ENCODE data around the gene ZNRD2.

ZNRD2 gene

DNA sequence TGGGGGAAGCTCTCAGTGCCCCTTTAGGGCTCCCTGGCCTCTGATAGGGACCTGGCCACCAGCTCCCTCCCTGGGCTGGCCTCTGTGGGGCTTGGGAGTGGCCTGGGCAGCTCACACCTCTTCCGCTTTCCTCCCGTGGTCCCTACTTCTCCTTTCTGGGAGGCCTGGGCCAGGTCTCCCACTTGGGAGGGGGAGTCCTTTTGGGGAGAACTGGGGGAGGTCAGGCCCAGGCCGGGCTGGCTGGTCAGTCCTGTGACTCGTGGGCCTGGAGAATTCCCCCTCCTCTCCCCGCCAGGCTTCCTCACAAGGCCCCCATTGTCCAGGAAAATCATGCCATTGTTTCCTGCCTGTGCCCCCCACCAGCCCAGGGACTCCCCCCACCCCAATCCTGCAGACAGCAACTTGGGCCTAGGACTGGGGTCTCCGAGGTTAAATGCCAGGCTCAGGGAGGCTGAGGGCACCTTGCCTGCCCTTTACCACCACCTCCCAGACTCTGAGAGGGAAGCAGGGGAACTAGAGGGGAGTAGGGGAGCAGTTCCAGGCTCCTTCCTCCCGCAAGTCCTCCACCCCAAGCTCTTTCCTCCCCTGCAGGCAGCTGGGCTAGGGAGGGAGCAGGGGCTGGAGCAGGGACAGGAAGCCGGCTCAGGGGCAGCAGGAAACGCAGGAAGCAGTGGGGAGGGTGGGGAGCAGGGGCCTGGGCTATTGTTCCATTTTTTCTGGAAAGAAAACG lies 40.9 kb downstream of the ZNRD2 start:
- peak overlapping the region; percentile 31 for H3K9ac ChIP-seq (ENCODE audit: low read length)
- no peak overlapping the region for H2BK120ac ChIP-seq (ENCODE audit: insufficient read depth, low read length, poor library complexity)
- H3K4me3 ChIP-seq (ENCODE audit: low read depth, low read length): no peak overlapping the region
- peaks cover 31 to 36% of the 10 kb centered on the region in 2 experiments for H3K4me1 ChIP-seq (ENCODE audit: control insufficient read depth in 1 of 2, insufficient read depth in 2 of 2, low read length in 2 of 2)
- H3K14ac ChIP-seq (ENCODE audit: low read length): no peak overlapping the region
- H2AK5ac ChIP-seq (ENCODE audit: low read length): no peak overlapping the region
- H2BK5ac ChIP-seq (ENCODE audit: low read depth, low read length, poor library complexity): no peak overlapping the region
- H3K79me2 ChIP-seq (ENCODE audit: control insufficient read depth, insufficient read depth, low read length, poor library complexity): peaks cover 17% of the 10 kb centered on the region
- H3K18ac ChIP-seq (ENCODE audit: low read length): no peak overlapping the region
- peak overlapping the region; percentile 40 for H3K4me2 ChIP-seq (ENCODE audit: low read length)
- H3K9me3 ChIP-seq (ENCODE audit: insufficient read depth, low read depth, low read length): peaks cover 6% of the 10 kb centered on the region
- peaks cover 37 to 46% of the 10 kb centered on the region in 2 experiments for H3K36me3 ChIP-seq (ENCODE audit: control insufficient read depth in 1 of 2, insufficient read depth in 2 of 2, low read length in 2 of 2)
- no peak overlapping the region for H2AFZ ChIP-seq (ENCODE audit: insufficient read depth, low read length, poor library complexity)
- H4K12ac ChIP-seq (ENCODE audit: low read depth, low read length): no peak overlapping the region
- no CpG with 5 or more reads among the region's 10 CpGs for whole genome bisulfite sequencing (ENCODE audit: extremely low coverage, insufficient coverage, insufficient read length)
- no peak overlapping the region for H4K8ac ChIP-seq (ENCODE audit: low read depth, low read length)
- H3K4ac ChIP-seq (ENCODE audit: low read depth, low read length): peak overlapping the region; percentile 21
- no peak overlapping the region for H3K23ac ChIP-seq (ENCODE audit: low read length)
- peak in 1 of 2 donors; percentile 13 for DNase-seq
- no peak overlapping the region for H2BK12ac ChIP-seq (ENCODE audit: low read length)
- no peaks in the 10 kb centered on the region for H3K27me3 ChIP-seq (ENCODE audit: insufficient read depth, low read length)
- peaks cover 16% of the 10 kb centered on the region for H3K79me1 ChIP-seq (ENCODE audit: low read length)
- H4K91ac ChIP-seq (ENCODE audit: low read depth, low read length): peak overlapping the region; percentile 60
- no peak overlapping the region for H3K27ac ChIP-seq (ENCODE audit: low read depth, low read length)

DNA sequence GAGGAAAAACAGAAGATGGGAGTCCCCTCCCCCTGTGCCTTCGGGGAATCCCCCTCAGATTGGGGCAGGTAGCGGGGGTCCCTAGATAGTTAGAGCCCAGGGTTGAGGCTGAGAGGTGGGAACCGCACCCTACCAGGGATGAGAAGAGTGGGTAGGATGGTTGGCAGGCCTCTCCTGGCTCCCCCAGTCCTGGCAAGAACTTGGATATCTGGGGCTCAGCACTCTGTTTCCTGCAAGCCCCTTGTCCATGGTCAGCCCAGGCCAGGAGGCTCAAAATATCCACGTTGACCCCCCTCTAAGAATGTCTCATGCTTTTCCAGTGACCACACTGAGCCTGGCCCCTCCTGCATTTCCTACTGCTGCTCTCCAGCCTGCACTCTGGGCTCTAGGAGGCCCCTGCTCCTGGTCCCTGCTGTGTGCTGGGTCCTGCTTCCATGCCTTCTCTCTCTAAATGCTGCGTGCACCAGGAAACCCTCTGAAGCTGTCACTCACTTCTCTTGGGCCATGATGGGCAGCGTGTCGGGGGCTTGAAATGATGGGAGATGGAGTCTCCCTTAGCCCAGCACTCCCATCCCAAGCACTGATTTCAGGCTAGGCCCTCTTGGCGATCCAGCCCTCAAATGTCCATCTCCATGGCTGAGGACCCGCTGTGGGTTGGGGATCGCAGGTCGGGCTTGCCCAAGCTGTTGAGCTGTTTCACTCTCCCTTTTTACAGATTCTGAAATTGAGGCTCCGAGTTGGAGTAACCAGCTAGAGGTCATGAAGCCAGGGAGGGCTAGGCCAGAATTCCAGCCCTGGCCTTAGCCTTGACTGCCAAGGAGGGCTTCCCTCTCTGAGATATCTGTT lies 41.7 kb downstream of the ZNRD2 start:
- no CpG with 5 or more reads among the region's 12 CpGs for WGBS (ENCODE audit: extremely low coverage, insufficient coverage, insufficient read length)
- Histone ChIP-seq H2BK12ac (ENCODE audit: low read length) (peak overlapping the region; percentile 20), H3K79me2 (ENCODE audit: control insufficient read depth, insufficient read depth, low read length, poor library complexity) (peaks cover 23% of the 10 kb centered on the region), H3K18ac (ENCODE audit: low read length) (peak overlapping the region; percentile 27), H3K4ac (ENCODE audit: low read depth, low read length) (peak overlapping the region; percentile 56), H4K12ac (ENCODE audit: low read depth, low read length) (peak overlapping the region; percentile 55), H4K8ac (ENCODE audit: low read depth, low read length) (peak overlapping the region; percentile 26), H3K79me1 (ENCODE audit: low read length) (peaks cover 18% of the 10 kb centered on the region), H4K91ac (ENCODE audit: low read depth, low read length) (peak overlapping the region; percentile 60), H3K4me2 (ENCODE audit: low read length) (peak overlapping the region; percentile 40), H2BK5ac (ENCODE audit: low read depth, low read length, poor library complexity) (no peak overlapping the region), H3K9me3 (ENCODE audit: insufficient read depth, low read depth, low read length) (peaks cover 6% of the 10 kb centered on the region), H3K14ac (ENCODE audit: low read length) (peak overlapping the region; percentile 36), H3K27ac (ENCODE audit: low read depth, low read length) (peak overlapping the region; percentile 14), H3K27me3 (ENCODE audit: insufficient read depth, low read length) (no peaks in the 10 kb centered on the region), H2BK120ac (ENCODE audit: insufficient read depth, low read length, poor library complexity) (peak overlapping the region; percentile 9), H3K9ac (ENCODE audit: low read length) (no peak overlapping the region), H3K4me3 (ENCODE audit: low read depth, low read length) (no peak overlapping the region), H3K23ac (ENCODE audit: low read length) (no peak overlapping the region), H2AFZ (ENCODE audit: insufficient read depth, low read length, poor library complexity) (no peak overlapping the region), H3K4me1 (ENCODE audit: control insufficient read depth in 1 of 2, insufficient read depth in 2 of 2, low read length in 2 of 2) (peaks cover 34 to 41% of the 10 kb centered on the region in 2 experiments), H3K36me3 (ENCODE audit: control insufficient read depth in 1 of 2, insufficient read depth in 2 of 2, low read length in 2 of 2) (peaks cover 37 to 43% of the 10 kb centered on the region in 2 experiments), H2AK5ac (ENCODE audit: low read length) (peak overlapping the region; percentile 32)
- DNase-seq: no peak

DNA sequence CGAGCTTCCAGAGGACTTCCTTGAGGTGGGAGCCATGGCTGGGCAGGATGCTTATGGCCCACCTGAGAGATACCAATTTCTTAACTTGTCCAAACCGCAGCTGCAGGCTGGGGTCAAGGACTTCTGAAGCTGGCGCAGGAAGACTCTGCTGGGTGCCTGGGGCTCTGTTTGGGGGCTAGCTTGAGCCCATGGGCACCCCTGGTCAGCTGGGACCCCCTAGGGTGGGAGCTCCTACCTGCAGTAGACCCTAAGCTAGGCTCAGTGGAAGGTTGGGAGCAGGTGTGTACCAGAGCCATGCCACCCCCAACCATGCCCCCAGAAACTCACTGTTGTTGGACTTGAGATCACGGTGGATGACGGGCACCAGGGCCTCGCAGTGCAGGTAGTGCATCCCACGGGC lies 42.4 kb downstream of the ZNRD2 start:
- peak overlapping the region; percentile 80 for H3K4ac ChIP-seq (ENCODE audit: low read depth, low read length)
- H2BK5ac ChIP-seq (ENCODE audit: low read depth, low read length, poor library complexity): no peak overlapping the region
- H3K36me3 ChIP-seq (ENCODE audit: control insufficient read depth in 1 of 2, insufficient read depth in 2 of 2, low read length in 2 of 2): peaks cover 43 to 46% of the 10 kb centered on the region in 2 experiments
- no peak overlapping the region for H2BK120ac ChIP-seq (ENCODE audit: insufficient read depth, low read length, poor library complexity)
- H2AFZ ChIP-seq (ENCODE audit: insufficient read depth, low read length, poor library complexity): no peak overlapping the region
- H3K14ac ChIP-seq (ENCODE audit: low read length): peak overlapping the region; percentile 15
- H2BK12ac ChIP-seq (ENCODE audit: low read length): no peak overlapping the region
- H3K4me1 ChIP-seq (ENCODE audit: control insufficient read depth in 1 of 2, insufficient read depth in 2 of 2, low read length in 2 of 2): peaks cover 30 to 35% of the 10 kb centered on the region in 2 experiments
- peak overlapping the region; percentile 14 for H2AK5ac ChIP-seq (ENCODE audit: low read length)
- no peak overlapping the region for H3K23ac ChIP-seq (ENCODE audit: low read length)
- H3K79me2 ChIP-seq (ENCODE audit: control insufficient read depth, insufficient read depth, low read length, poor library complexity): peaks cover 25% of the 10 kb centered on the region
- H3K9me3 ChIP-seq (ENCODE audit: insufficient read depth, low read depth, low read length): peaks cover 2% of the 10 kb centered on the region
- H3K4me3 ChIP-seq (ENCODE audit: low read depth, low read length): no peak overlapping the region
- H3K9ac ChIP-seq (ENCODE audit: low read length): no peak overlapping the region
- H3K18ac ChIP-seq (ENCODE audit: low read length): peak overlapping the region; percentile 17
- no peak for DNase-seq
- no peak overlapping the region for H3K27ac ChIP-seq (ENCODE audit: low read depth, low read length)
- no peak overlapping the region for H4K8ac ChIP-seq (ENCODE audit: low read depth, low read length)
- H3K79me1 ChIP-seq (ENCODE audit: low read length): peaks cover 18% of the 10 kb centered on the region
- peak overlapping the region; percentile 83 for H3K4me2 ChIP-seq (ENCODE audit: low read length)
- no peak overlapping the region for H4K91ac ChIP-seq (ENCODE audit: low read depth, low read length)
- peak overlapping the region; percentile 55 for H4K12ac ChIP-seq (ENCODE audit: low read depth, low read length)
- no peaks in the 10 kb centered on the region for H3K27me3 ChIP-seq (ENCODE audit: insufficient read depth, low read length)
- no CpG with 5 or more reads among the region's 7 CpGs for WGBS (ENCODE audit: extremely low coverage, insufficient coverage, insufficient read length)

DNA sequence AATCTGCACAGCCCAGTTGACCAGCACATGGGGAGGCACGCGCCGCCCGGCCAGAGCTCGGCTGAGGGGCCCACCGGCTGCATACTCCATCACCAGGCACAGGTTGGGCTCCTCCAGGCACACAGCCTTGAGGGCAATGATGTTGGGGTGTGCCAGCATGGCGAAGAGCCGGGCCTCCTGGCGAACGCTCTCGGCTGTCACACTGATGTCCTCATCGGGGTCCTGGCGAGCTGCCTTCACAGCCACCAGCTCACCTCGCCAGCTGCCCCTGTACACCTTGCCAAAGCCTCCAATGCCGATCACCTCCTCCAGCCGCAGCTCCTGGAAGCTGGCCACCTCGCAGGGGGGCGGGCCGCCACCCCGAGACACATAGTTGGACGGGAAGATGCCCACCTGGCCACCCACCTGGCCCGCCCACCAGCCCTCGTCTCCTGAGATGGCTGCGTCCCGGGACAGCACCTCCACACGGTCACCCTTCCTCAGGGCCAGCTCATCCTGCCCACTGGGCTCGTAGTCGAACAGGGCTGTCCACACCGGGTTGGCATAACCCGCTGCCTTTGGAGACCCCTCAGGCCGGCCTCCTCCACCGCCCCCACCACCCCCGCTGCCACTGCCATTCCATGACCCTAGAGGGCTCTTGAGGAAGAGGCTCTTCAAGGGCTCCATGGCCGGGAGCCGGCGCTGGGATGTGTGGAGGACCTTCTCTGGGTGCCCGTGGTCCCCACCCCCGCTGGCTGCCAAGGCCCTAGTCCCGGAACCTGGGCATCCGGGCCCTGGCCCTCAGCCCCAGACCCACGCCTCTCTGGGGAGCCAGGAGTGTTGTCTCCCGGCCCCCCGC lies 43.0 kb downstream of the ZNRD2 start:
- H4K12ac ChIP-seq (ENCODE audit: low read depth, low read length): peak overlapping the region; percentile 81
- peak overlapping the region; percentile 81 for H3K9ac ChIP-seq (ENCODE audit: low read length)
- no peak overlapping the region for H2BK12ac ChIP-seq (ENCODE audit: low read length)
- peak overlapping the region; percentile 85 for H2BK5ac ChIP-seq (ENCODE audit: low read depth, low read length, poor library complexity)
- peak overlapping the region; percentile 57 for H3K27ac ChIP-seq (ENCODE audit: low read depth, low read length)
- H3K4me1 ChIP-seq (ENCODE audit: control insufficient read depth in 1 of 2, insufficient read depth in 2 of 2, low read length in 2 of 2): peaks cover 28 to 33% of the 10 kb centered on the region in 2 experiments
- H3K4me3 ChIP-seq (ENCODE audit: low read depth, low read length): peak overlapping the region; percentile 79
- peak overlapping the region; percentile 75 for H2BK120ac ChIP-seq (ENCODE audit: insufficient read depth, low read length, poor library complexity)
- peak overlapping the region; percentile 96 for H3K4ac ChIP-seq (ENCODE audit: low read depth, low read length)
- peaks cover 2% of the 10 kb centered on the region for H3K9me3 ChIP-seq (ENCODE audit: insufficient read depth, low read depth, low read length)
- peak overlapping the region; percentile 94 for H4K91ac ChIP-seq (ENCODE audit: low read depth, low read length)
- H3K18ac ChIP-seq (ENCODE audit: low read length): peak overlapping the region; percentile 95
- WGBS (ENCODE audit: extremely low coverage, insufficient coverage, insufficient read length): no CpG with 5 or more reads among the region's 43 CpGs
- peak overlapping the region; percentile 83 for H3K4me2 ChIP-seq (ENCODE audit: low read length)
- peak overlapping the region; percentile 96 for H2AK5ac ChIP-seq (ENCODE audit: low read length)
- H2AFZ ChIP-seq (ENCODE audit: insufficient read depth, low read length, poor library complexity): peak overlapping the region; percentile 78
- no peak for DNase-seq
- peak overlapping the region; percentile 91 for H3K14ac ChIP-seq (ENCODE audit: low read length)
- peaks cover 18% of the 10 kb centered on the region for H3K79me1 ChIP-seq (ENCODE audit: low read length)
- H3K27me3 ChIP-seq (ENCODE audit: insufficient read depth, low read length): no peaks in the 10 kb centered on the region
- H3K36me3 ChIP-seq (ENCODE audit: control insufficient read depth in 1 of 2, insufficient read depth in 2 of 2, low read length in 2 of 2): peaks cover 43 to 46% of the 10 kb centered on the region in 2 experiments
- peak overlapping the region; percentile 90 for H4K8ac ChIP-seq (ENCODE audit: low read depth, low read length)
- peaks cover 25% of the 10 kb centered on the region for H3K79me2 ChIP-seq (ENCODE audit: control insufficient read depth, insufficient read depth, low read length, poor library complexity)
- H3K23ac ChIP-seq (ENCODE audit: low read length): no peak overlapping the region

Measured in trophoblast cell (in vitro differentiated cells and primary cell).